Sigmoid colon (tissue), 7 donors: ENCODE data around the gene PRCC. TPM values are rescaled to one million over a fixed set of nuclear protein-coding genes. Genes with fewer than 3 reads are reported as not detected.

Experiments used
- DNase-seq: peaks from one replicate; pipeline ENCODE4 v3.0.0-alpha.2; 2019
- H3K27ac ChIP-seq, 4 donors: fragments of 200-600 bp; sonication (generic); one replicate each; pipeline ENCODE4 v1.5.1; 2016 to 2019; ENCODE audit warnings: mild to moderate bottlenecking in 1 of 4
- H3K27me3 ChIP-seq, 3 donors: fragments of 200-600 bp; sonication (generic); one replicate each; pipeline ENCODE4 v1.5.1; 2019; ENCODE audit warnings: mild to moderate bottlenecking in 1 of 3
- H3K36me3 ChIP-seq, 4 donors: fragments of 200-600 bp; sonication (generic); one replicate each; pipeline ENCODE4 v1.5.1; 2016 to 2019
- H3K4me1 ChIP-seq, 4 donors: fragments of 200-600 bp; sonication (generic); one replicate each; pipeline ENCODE4 v1.5.1; 2017 to 2019
- H3K4me3 ChIP-seq, 4 donors: fragments of 200-600 bp; sonication (generic); one replicate each; pipeline ENCODE4 v1.5.1; 2017 to 2019; ENCODE audit warnings: mild to moderate bottlenecking in 2 of 4, moderate library complexity in 1 of 4
- H3K9me3 ChIP-seq, 4 donors: fragments of 200-600 bp in 3 of 4; sonication (generic) in 3 of 4; one replicate each; pipeline versions ENCODE4 v1.5.1 to v1.6.1; 2013 to 2019
- EP300 ChIP-seq, 4 donors: sonication (generic); formaldehyde crosslinking; IDR thresholded peaks; one replicate each; pipeline ENCODE4 v1.6.1; 2017; ENCODE audit warnings: antibody characterized with exemption in 4 of 4
- POLR2A ChIP-seq, 2 donors: fragments of 450-650 bp; IDR thresholded peaks; one replicate each; pipeline ENCODE4 v1.6.1; 2016; ENCODE audit warnings: antibody characterized with exemption in 2 of 2, mild to moderate bottlenecking in 2 of 2, moderate library complexity in 2 of 2
- POLR2AphosphoS5 ChIP-seq, 4 donors: sonication (generic); formaldehyde crosslinking; IDR thresholded peaks; one replicate each; pipeline ENCODE4 v1.6.1; 2017; ENCODE audit warnings: antibody characterized with exemption in 4 of 4
- WGBS, 2 donors: extraction: QIAGEN DNeasy Blood & Tissue Kit; methylation state at CpG; one replicate each; pipeline ENCODE4 v1.1.7; 2013; 5-methylcytosine and 5-hydroxymethylcytosine counted together
- intact Hi-C: fragments of 100-400 bp; cut with DNase I; formaldehyde crosslinking; loops from one replicate; pipeline ENCODE4 v1.15.1; 2023
- polyA plus RNA-seq, 3 donors: library from polyadenylated mRNA; stranded (reverse); fragments of 200-250 nt; gene quantifications; one replicate each; pipeline ENCODE4 v1.2.3, GENCODE V29; 2013
- total RNA-seq, 4 donors: library from RNA; depleted of rRNA; stranded (reverse); fragments of >200 nt; gene quantifications; one replicate each; pipeline ENCODE4 v1.1.0, GENCODE V29; 2016
- TF ChIP-seq, protein P1 (sequence below), 4 experiments: fragments of 450-650 bp in 3 of 4; fragments of 200-600 bp in 1 of 4; IDR thresholded peaks; one replicate each; pipeline ENCODE4 v1.5.1; 2016 to 2019; ENCODE audit warnings: antibody characterized with exemption in 4 of 4, mild to moderate bottlenecking in 3 of 4, moderate library complexity in 2 of 4
- donor health status: healthy with polysubstance abuse.
- donor health status: Bipolar disorder and iron deficiency.
- donor health status: healthy.

PRCC gene
- total and polyA plus RNA-seq, 7 donors, result 27.5 to 49.7 (median 34.1) TPM

DNA sequence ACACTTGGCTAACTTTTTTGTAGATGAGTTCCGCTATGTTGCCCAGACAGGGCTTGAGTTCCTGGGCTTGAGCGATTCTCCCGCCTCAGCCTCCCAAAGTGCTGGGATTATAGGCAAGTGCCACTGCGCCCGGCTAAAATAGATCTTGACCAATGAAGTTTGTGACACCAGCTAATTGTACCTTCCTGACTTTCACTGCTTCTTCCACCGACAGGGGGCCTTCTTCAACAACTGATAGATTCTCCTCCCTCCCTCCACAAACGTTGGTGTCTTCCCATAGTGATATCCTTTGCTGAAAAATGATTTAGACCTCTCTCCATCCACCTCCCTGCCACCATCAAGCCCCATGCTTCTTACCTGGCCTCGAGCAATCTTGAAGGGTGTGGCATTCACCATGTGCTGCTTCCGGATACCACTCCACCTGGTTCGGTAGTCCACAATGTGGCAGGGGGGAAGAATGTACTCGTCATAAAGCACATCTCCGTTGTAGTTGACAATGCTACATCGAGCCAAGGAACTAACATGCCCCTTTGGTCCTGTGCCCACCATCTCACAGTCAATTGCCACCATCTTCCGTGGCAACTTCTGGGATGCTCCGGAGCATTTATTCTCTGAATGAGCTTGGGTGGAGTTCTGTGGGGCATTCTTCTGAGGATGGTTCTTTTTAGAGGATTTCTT is 40.6 kb upstream of the PRCC start:
- Histone ChIP-seq H3K36me3 (peaks cover 11 to 39% (median 23%) of the 10 kb centered on the region in 4 donors), H3K9me3 (no peaks in the 10 kb centered on the region), H3K27ac (peak overlapping the region in 3 of 4 donors; percentile 29 to 64 (median 50)), H3K4me1 (peaks cover 0 to 48% (median 46%) of the 10 kb centered on the region in 4 donors), H3K4me3 (peak overlapping the region in 2 of 4 donors; percentile 29 to 75), H3K27me3 (no peaks in the 10 kb centered on the region)
- WGBS, 2 donors, result 36 to 54% methylated on average over 15 of the region's 15 CpGs
- intact Hi-C loops, result loop anchor here (2.0 to 10.0 kb wide), 3 partner anchors 20 to 138 kb away; partner anchors contain the start of genes NTRK1 and PRCC
- no peak for DNase-seq
- TF ChIP-seq, protein P1, sequence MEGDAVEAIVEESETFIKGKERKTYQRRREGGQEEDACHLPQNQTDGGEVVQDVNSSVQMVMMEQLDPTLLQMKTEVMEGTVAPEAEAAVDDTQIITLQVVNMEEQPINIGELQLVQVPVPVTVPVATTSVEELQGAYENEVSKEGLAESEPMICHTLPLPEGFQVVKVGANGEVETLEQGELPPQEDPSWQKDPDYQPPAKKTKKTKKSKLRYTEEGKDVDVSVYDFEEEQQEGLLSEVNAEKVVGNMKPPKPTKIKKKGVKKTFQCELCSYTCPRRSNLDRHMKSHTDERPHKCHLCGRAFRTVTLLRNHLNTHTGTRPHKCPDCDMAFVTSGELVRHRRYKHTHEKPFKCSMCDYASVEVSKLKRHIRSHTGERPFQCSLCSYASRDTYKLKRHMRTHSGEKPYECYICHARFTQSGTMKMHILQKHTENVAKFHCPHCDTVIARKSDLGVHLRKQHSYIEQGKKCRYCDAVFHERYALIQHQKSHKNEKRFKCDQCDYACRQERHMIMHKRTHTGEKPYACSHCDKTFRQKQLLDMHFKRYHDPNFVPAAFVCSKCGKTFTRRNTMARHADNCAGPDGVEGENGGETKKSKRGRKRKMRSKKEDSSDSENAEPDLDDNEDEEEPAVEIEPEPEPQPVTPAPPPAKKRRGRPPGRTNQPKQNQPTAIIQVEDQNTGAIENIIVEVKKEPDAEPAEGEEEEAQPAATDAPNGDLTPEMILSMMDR (IDR thresholded peaks at IDR 0.05), result peak in 2 of 4 experiments; percentile 12 to 36
- no peak for TF ChIP-seq POLR2A (IDR thresholded peaks at IDR 0.05)

GRCh38 chr1:156727492-156727891 is 39.8 kb upstream of the PRCC start:
- peaks cover 0 to 48% (median 46%) of the 10 kb centered on the region in 4 donors for H3K4me1 ChIP-seq
- no peaks in the 10 kb centered on the region for H3K27me3 ChIP-seq
- DNase-seq, result no peak
- peak overlapping the region; percentile 62 to 90 (median 72) for H3K4me3 ChIP-seq
- intact Hi-C loops, result loop anchor here (2.0 to 10.0 kb wide), 3 partner anchors 21 to 137 kb away; partner anchors contain the start of genes NTRK1 and PRCC
- peaks cover 11 to 41% (median 22%) of the 10 kb centered on the region in 4 donors for H3K36me3 ChIP-seq
- no peaks in the 10 kb centered on the region for H3K9me3 ChIP-seq
- WGBS, 2 donors, result 46 to 47% methylated on average over 7 of the region's 7 CpGs
- peak overlapping the region; percentile 93 to 99 (median 96) for H3K27ac ChIP-seq
- TF ChIP-seq POLR2A (IDR thresholded peaks at IDR 0.05) (no peak), EP300 (IDR thresholded peaks at IDR 0.05) (no peak), POLR2AphosphoS5 (IDR thresholded peaks at IDR 0.05) (no peak)
- TF ChIP-seq, protein P1 (IDR thresholded peaks at IDR 0.05), result no peak

DNA sequence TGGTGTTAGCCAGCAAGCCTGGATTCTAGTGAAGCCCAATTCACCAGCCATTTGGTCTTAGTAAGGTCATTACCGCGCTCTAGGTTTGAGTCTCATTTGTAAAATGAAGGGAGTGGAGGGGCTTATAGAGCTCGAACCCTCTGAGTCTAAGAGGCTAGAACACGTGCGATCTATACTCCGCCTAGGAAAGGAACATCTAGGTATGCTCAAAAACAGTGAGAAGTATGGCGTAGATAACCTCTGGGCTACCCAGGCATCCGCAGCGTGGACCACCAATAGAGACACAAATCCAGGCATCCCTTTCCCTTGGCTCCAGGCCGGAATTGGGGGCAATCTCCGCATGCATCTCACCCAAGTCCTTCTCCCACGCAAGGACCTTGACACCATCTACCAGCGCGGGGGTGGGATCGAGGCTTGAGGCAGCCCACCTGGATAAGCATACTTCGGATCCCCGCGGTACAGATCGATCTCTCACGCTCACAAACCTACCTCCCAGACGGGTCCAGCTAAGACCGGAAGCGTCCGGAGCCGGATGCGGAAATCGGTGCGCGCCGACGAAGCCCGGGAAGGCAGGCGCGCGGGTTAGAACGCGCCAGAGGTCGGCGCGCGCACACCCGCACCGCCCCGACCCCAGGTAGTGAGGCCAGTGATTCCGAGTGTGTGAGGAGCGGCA is 39.3 kb upstream of the PRCC start, which contains the start of gene METTL25B:
Gene METTL25B, plus strand, starts transcription at position 544 of the 673 bp plus-strand sequence. CDS start 636 bp downstream, outside the sequence.
- no peaks in the 10 kb centered on the region for H3K27me3 ChIP-seq
- intact Hi-C loops, result loop anchor here (2.0 to 10.0 kb wide), 3 partner anchors 21 to 137 kb away; partner anchors contain the start of genes NTRK1 and PRCC
- H3K36me3 ChIP-seq, result peaks cover 15 to 41% (median 16%) of the 10 kb centered on the region in 4 donors
- H3K27ac ChIP-seq, result peak within 1 kb of the TSS; percentile 93 to 99 (median 96)
- H3K9me3 ChIP-seq, result no peaks in the 10 kb centered on the region
- peak within 1 kb of the TSS; percentile 62 to 90 (median 72) for H3K4me3 ChIP-seq
- H3K4me1 ChIP-seq, result peaks cover 0 to 48% (median 46%) of the 10 kb centered on the region in 4 donors
- 0 to 1% methylated on average over 46 of the region's 46 CpGs for WGBS, 2 donors
- DNase-seq, result peak; percentile 91
- TF ChIP-seq POLR2AphosphoS5 (IDR thresholded peaks at IDR 0.05), result peak in 3 of 4 donors; percentile 45 to 84 (median 80)
- TF ChIP-seq, protein P1 (IDR thresholded peaks at IDR 0.05), result no peak

DNA sequence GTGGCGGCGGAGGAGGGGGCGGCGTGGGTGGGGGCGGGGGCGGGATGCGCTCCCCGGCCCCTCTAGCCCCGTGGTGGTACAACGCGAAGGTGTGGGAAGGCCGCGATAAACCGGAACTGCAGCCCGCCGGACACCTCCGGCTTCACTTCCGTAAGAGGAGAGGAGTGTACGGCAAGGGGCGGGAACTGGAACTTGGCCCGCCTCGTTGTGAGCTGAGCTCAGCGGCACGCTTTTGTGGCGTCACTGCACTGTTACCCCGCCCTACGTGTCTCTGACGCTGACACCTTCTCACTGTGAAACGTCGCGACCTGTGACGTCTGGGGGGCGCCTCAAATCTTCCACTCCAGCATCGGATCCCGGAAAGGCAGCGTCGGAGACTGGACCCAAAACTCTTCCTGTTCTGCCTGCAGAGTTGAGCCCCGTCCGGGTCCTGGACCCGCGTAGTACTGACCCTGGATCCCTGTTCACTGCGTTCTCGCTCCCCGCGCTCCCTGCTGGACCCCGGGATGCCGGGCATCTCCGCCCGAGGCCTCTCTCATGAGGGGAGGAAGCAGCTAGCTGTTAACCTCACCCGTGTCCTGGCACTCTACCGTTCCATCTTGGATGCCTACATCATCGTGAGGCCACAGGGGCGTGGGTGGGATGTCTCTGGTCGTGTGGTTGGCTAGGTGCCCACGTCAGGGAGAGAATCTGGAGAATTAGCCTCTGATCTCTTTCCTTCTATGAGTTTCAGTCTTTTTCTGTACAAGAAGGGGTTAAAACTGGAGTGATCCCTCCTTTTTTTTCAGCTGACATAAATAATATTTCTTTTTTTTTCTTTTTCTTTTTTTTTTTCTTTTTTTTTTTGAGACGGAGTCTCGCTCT is 38.5 kb upstream of the PRCC start, which contains the start of gene ISG20L2:
Gene ISG20L2, minus strand, starts transcription at position 168 of the 864 bp plus-strand sequence. CDS start 1,114 bp downstream, outside the sequence.
- 1 to 2% methylated on average over 57 of the region's 57 CpGs for WGBS, 2 donors
- intact Hi-C loops, result loop anchor here (1.0 to 10.0 kb wide), 3 partner anchors 12 to 136 kb away; partner anchors contain the start of genes MRPL24, NTRK1 and PRCC

More for the DNA sequence above, 38.5 kb upstream of the PRCC start, which contains the start of gene ISG20L2:
- Histone ChIP-seq H3K36me3 (peaks cover 7 to 41% (median 8%) of the 10 kb centered on the region in 4 donors), H3K27me3 (no peaks in the 10 kb centered on the region), H3K4me3 (peak within 1 kb of the TSS; percentile 62 to 90 (median 72)), H3K27ac (peak within 1 kb of the TSS; percentile 93 to 99 (median 96)), H3K9me3 (no peaks in the 10 kb centered on the region), H3K4me1 (peaks cover 0 to 48% (median 46%) of the 10 kb centered on the region in 4 donors)
- peak; percentile 100 for DNase-seq
- TF ChIP-seq, protein P1 (IDR thresholded peaks at IDR 0.05), result no peak
- TF ChIP-seq POLR2A (IDR thresholded peaks at IDR 0.05), result peak; percentile 17 to 47
- TF ChIP-seq EP300 (IDR thresholded peaks at IDR 0.05), result peak in 2 of 4 donors; percentile 36 to 69
- TF ChIP-seq POLR2AphosphoS5 (IDR thresholded peaks at IDR 0.05), result peak; percentile 73 to 92 (median 76)
